A549 (cell line): ENCODE results near the gene KCNE2. TPM values are rescaled to one million over a fixed set of nuclear protein-coding genes. Genes with fewer than 3 reads are reported as not detected.

Source experiments
- ATAC-seq, 2 experiments: fragments of 200-7000 bp in 1 of 2; fragments of >200 bp in 1 of 2; cut with Nextera tagmentation in 1 of 2; cut with Tn5 transposase in 1 of 2; 3 replicates each; pipeline versions ENCODE4 v1.8.0 to v1.9.1; 2018 to 2020; ENCODE audit warnings: mild to moderate bottlenecking in 1 of 2, moderate library complexity in 1 of 2
- CTCF ChIA-PET: fragments of 300-600 bp; sonication (Branson Sonifier 250); formaldehyde crosslinking; extraction: SDS; loops from one replicate; lab custom pipeline; 2021; ENCODE audit warnings: antibody characterized with exemption, inconsistent platforms; lab: Yijun Ruan, JAX
- POLR2A ChIA-PET: fragments of 350-600 bp; formaldehyde crosslinking; extraction: SDS; loops from one replicate; lab custom pipeline; 2021; ENCODE audit warnings: antibody characterized with exemption, inconsistent platforms; lab: Yijun Ruan, JAX
- DNase-seq, 2 experiments: peaks; one replicate each; pipeline versions ENCODE4 v3.0.0 to v3.0.0-alpha.2; 2011 to 2016; ENCODE audit warnings: low read depth in 1 of 2, low spot score in 1 of 2
- FAIRE-seq: peaks from 2 replicates; lab custom pipeline; 2011; peaks lifted over from hg19 to GRCh38; lab: Jason Lieb, UNC
- H3K27ac ChIP-seq, 2 experiments: fragments of >200 bp; sonication (Bioruptor Twin); formaldehyde crosslinking; 3 replicates each; pipeline ENCODE4 v1.5.1; 2016 to 2017
- H3K4me1 ChIP-seq: fragments of >200 bp; sonication (Bioruptor Twin); formaldehyde crosslinking; 3 replicates; pipeline ENCODE4 v1.6.1; 2016
- H3K4me2 ChIP-seq: fragments of >200 bp; sonication (Bioruptor Twin); formaldehyde crosslinking; 3 replicates; pipeline ENCODE4 v1.6.1; 2016
- H3K4me3 ChIP-seq: fragments of >200 bp; sonication (Bioruptor Twin); formaldehyde crosslinking; 3 replicates; pipeline ENCODE4 v1.5.1; 2016
- H3K9me3 ChIP-seq: fragments of >200 bp; sonication (Bioruptor Twin); formaldehyde crosslinking; 3 replicates; pipeline ENCODE4 v1.6.1; 2016
- BHLHE40 ChIP-seq: IDR thresholded peaks from 2 replicates; pipeline ENCODE4 v1.6.1; 2012; ENCODE audit warnings: low read depth, low read length, inconsistent platforms
- CBX2 ChIP-seq: fragments of 200-600 bp; sonication (generic); IDR thresholded peaks from 2 replicates; pipeline ENCODE4 v1.6.1; 2016; ENCODE audit warnings: low read depth, mild to moderate bottlenecking, borderline replicate concordance
- CBX8 ChIP-seq: fragments of 200-600 bp; sonication (generic); IDR thresholded peaks from 2 replicates; pipeline ENCODE4 v1.6.1; 2016
- CHD4 ChIP-seq: fragments of 200-600 bp; sonication (generic); IDR thresholded peaks from 2 replicates; pipeline ENCODE4 v1.6.1; 2016; ENCODE audit warnings: antibody characterized with exemption, mild to moderate bottlenecking, borderline replicate concordance
- EHMT2 ChIP-seq: fragments of 200-600 bp; sonication (generic); IDR thresholded peaks from 2 replicates; pipeline ENCODE4 v1.6.1; 2016; ENCODE audit warnings: antibody characterized with exemption, low read depth, mild to moderate bottlenecking, moderate library complexity
- ELK1 ChIP-seq: fragments of 150-350 bp; IDR thresholded peaks from 2 replicates; pipeline ENCODE4 v1.6.1; 2014; ENCODE audit warnings: low read depth, mild to moderate bottlenecking, low read length
- EP300 ChIP-seq, 2 experiments: fragments of >200 bp; sonication (Bioruptor Twin); formaldehyde crosslinking; IDR thresholded peaks; 2 replicates in 1 of 2; 3 replicates in 1 of 2; pipeline ENCODE4 v1.6.1; 2016 to 2017
- ESRRA ChIP-seq: fragments of 150-350 bp; IDR thresholded peaks from 2 replicates; pipeline ENCODE4 v1.6.1; 2014; ENCODE audit warnings: mild to moderate bottlenecking, low read length, borderline replicate concordance
- FOXS1 ChIP-seq: fragments of 250-450 bp; sonication (Bioruptor Pico); IDR thresholded peaks from 2 replicates; pipeline ENCODE4 v1.5.0; 2020; ENCODE audit warnings: mild to moderate bottlenecking, moderate library complexity
- HDAC2 ChIP-seq: fragments of 200-600 bp; sonication (generic); IDR thresholded peaks from 2 replicates; pipeline ENCODE4 v1.6.1; 2016
- HEYL ChIP-seq: fragments of 250-450 bp; sonication (Bioruptor Pico); IDR thresholded peaks from 2 replicates; pipeline ENCODE4 v1.8.0; 2021; ENCODE audit warnings: mild to moderate bottlenecking, moderate library complexity
- HMGXB4 ChIP-seq: fragments of 250-450 bp; sonication (Bioruptor Pico); IDR thresholded peaks from 2 replicates; pipeline ENCODE4 v1.5.0; 2021; ENCODE audit warnings: mild to moderate bottlenecking, moderate library complexity, borderline replicate concordance
- HOXB5 ChIP-seq: fragments of 250-450 bp; sonication (Bioruptor Pico); IDR thresholded peaks from 2 replicates; pipeline ENCODE4 v1.5.0; 2020; ENCODE audit warnings: mild to moderate bottlenecking, moderate library complexity
- JUNB ChIP-seq: fragments of >200 bp; sonication (Bioruptor Twin); formaldehyde crosslinking; IDR thresholded peaks from 2 replicates; pipeline ENCODE4 v1.6.1; 2016
- KDM1A ChIP-seq: fragments of 200-600 bp; sonication (generic); IDR thresholded peaks from 2 replicates; pipeline ENCODE4 v1.6.1; 2016; ENCODE audit warnings: low read depth, mild to moderate bottlenecking
- KDM5A ChIP-seq: fragments of 200-600 bp; sonication (generic); IDR thresholded peaks from 2 replicates; pipeline ENCODE4 v1.6.1; 2016; ENCODE audit warnings: antibody characterized with exemption, mild to moderate bottlenecking
- MAFK ChIP-seq: fragments of 450-650 bp; IDR thresholded peaks from 2 replicates; pipeline ENCODE4 v1.6.1; 2014; ENCODE audit not compliant: partially characterized antibody
- MAX ChIP-seq: IDR thresholded peaks from 2 replicates; pipeline ENCODE4 v1.6.1; 2012
- MYC ChIP-seq: IDR thresholded peaks from 2 replicates; pipeline ENCODE4 v1.6.1; 2012; ENCODE audit warnings: mild to moderate bottlenecking, inconsistent platforms, low read length, improper control_type of control experiment, borderline replicate concordance
- NFE2L2 ChIP-seq: fragments of 150-350 bp; conservative IDR thresholded peaks from 2 replicates; pipeline ENCODE4 v1.6.1; 2014; ENCODE audit warnings: low read length
- NPAS2 ChIP-seq: fragments of 250-450 bp; sonication (Bioruptor Pico); IDR thresholded peaks from 2 replicates; pipeline ENCODE4 v1.8.0; 2022; ENCODE audit warnings: mild to moderate bottlenecking, moderate library complexity, borderline replicate concordance
- PHF8 ChIP-seq: fragments of 200-600 bp; sonication (generic); IDR thresholded peaks from 2 replicates; pipeline ENCODE4 v1.6.1; 2016; ENCODE audit warnings: low read depth, mild to moderate bottlenecking, antibody characterized with exemption, moderate library complexity, borderline replicate concordance
- POLR2A ChIP-seq: IDR thresholded peaks from 2 replicates; pipeline ENCODE4 v1.6.1; 2012; ENCODE audit warnings: mild to moderate bottlenecking, low read length
- RARB ChIP-seq: fragments of 250-450 bp; sonication (Bioruptor Pico); IDR thresholded peaks from 2 replicates; pipeline ENCODE4 v1.8.0; 2021; ENCODE audit warnings: mild to moderate bottlenecking, moderate library complexity
- RFX5 ChIP-seq: fragments of 450-650 bp; IDR thresholded peaks from 2 replicates; pipeline ENCODE4 v1.7.1; 2014; ENCODE audit warnings: antibody characterized with exemption, mild to moderate bottlenecking, moderate library complexity
- SMC3 ChIP-seq: fragments of >200 bp; sonication (Bioruptor Twin); formaldehyde crosslinking; IDR thresholded peaks from 3 replicates; pipeline ENCODE4 v1.6.1; 2018; ENCODE audit warnings: inconsistent platforms
- TFCP2L1 ChIP-seq: fragments of 250-450 bp; sonication (Bioruptor Pico); IDR thresholded peaks from 2 replicates; pipeline ENCODE4 v1.5.0; 2021; ENCODE audit warnings: mild to moderate bottlenecking
- ZC3H11A ChIP-seq: fragments of 450-650 bp; IDR thresholded peaks from 2 replicates; pipeline ENCODE4 v1.6.1; 2014; ENCODE audit warnings: antibody characterized with exemption, mild to moderate bottlenecking
- ZFP36 ChIP-seq: fragments of 450-650 bp; IDR thresholded peaks from 2 replicates; pipeline ENCODE4 v1.6.1; 2014; ENCODE audit warnings: borderline replicate concordance; ENCODE audit not compliant: partially characterized antibody
- ZSCAN20 ChIP-seq: fragments of 250-450 bp; sonication (Bioruptor Pico); IDR thresholded peaks from 2 replicates; pipeline ENCODE4 v1.8.0; 2022; ENCODE audit warnings: mild to moderate bottlenecking, moderate library complexity
- WGBS: methylation state at CpG from one replicate; pipeline ENCODE4 v1.1.6; 2017; ENCODE audit errors: missing lambda C conversion rate; 5-methylcytosine and 5-hydroxymethylcytosine counted together
- polyA plus RNA-seq, 4 experiments: library from polyadenylated mRNA; depleted of rRNA in 3 of 4; stranded (reverse); fragments of >200 nt; fragmentation: RNase III in 1 of 4; extraction: RNeasy Plus Mini Kit Qiagen cat#74134 plus additional on column Dnase treatment in 1 of 4; gene quantifications; 2 replicates in 3 of 4; 3 replicates in 1 of 4; pipeline ENCODE4 v1.2.3, GENCODE V29; 2011 to 2017
- TF ChIP-seq, protein P1 (sequence below): fragments of >200 bp; sonication (Bioruptor Twin); formaldehyde crosslinking; IDR thresholded peaks from 2 replicates; pipeline ENCODE4 v1.6.1; 2016

The KCNE2 gene
- polyA plus RNA-seq, 2 of the 4 experiments (the other 2 are of a cell fraction), result not detected

DNA sequence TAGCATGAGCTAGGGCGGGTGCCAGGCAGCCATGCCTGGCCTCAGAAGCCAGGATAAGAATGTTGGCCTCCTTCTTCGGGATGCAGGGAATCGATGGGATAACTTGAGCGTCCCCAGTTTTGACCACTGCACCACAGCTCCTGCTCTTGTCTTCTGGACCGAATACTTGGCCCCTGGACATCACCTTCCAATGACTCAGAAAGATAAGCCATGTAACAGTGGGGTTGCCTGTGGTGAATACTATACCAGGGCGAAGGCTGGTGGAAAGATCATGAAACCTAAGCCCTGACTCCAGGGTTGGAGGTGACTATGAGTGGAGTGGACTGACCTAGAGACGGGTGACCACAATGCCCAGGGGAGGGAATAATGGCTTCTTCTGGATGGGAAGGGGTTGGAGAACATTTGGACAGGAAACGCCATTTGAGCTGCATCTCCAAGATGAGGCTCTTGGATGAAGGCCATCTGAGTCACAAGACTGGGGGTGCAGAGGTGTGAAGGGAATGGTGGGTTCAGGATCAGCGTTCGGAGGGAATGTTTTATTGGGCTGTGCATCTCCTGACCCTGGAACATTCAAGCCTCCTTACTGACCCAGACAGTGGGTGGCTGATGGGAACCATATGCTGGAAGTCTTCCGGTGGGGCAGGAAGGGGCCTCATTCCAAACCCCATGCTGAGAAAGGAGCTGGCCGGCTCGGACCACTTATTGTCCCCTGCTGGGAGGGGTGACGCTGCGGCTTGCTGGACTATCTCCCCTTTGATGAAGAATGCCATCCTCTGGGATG is 18.5 kb upstream of the KCNE2 start:
- Histone ChIP-seq H3K4me1 (no peaks in the 10 kb centered on the region), H3K27ac (no peak overlapping the region), H3K9me3 (no peaks in the 10 kb centered on the region), H3K4me3 (no peak overlapping the region), H3K4me2 (no peak overlapping the region)
- TF ChIP-seq CBX2 (no peak), PHF8 (no peak), BHLHE40 (no peak), EHMT2 (no peak), JUNB (no peak), POLR2A (no peak), MAFK (no peak), ELK1 (no peak), TFCP2L1 (CRISPR knock-in tag) (no peak), EP300 (IDR thresholded peaks at IDR 0.05) (no peak), FOXS1 (CRISPR knock-in tag) (no peak), SMC3 (no peak), MAX (no peak), ZFP36 (no peak), HEYL (no peak)
- TF ChIP-seq, protein P1, sequence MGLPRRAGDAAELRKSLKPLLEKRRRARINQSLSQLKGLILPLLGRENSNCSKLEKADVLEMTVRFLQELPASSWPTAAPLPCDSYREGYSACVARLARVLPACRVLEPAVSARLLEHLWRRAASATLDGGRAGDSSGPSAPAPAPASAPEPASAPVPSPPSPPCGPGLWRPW, result no peak
- FAIRE-seq (no peak), DNase-seq (no peak), ATAC-seq (no peak)
- ChIA-PET CTCF (interaction anchor here (0.6 to 15.7 kb wide), 4 partner anchors 19 to 424 kb away, joined by 3 to 239 read pairs (median 5); no protein-coding TSS in a partner anchor), POLR2A (no interaction called here)
- 61% methylated on average over 11 of the region's 15 CpGs for WGBS

- ATAC-seq, result no peak
Measured at GRCh38 chr21:34345892-34346291, 17.9 kb upstream of the KCNE2 start.

More at GRCh38 chr21:34345892-34346291, 17.9 kb upstream of the KCNE2 start:
- ChIA-PET POLR2A (no interaction called here), CTCF (interaction anchor here (1.5 to 15.7 kb wide), 4 partner anchors 16 to 424 kb away, joined by 3 to 239 read pairs (median 13); no protein-coding TSS in a partner anchor)
- H3K9me3 ChIP-seq, result no peaks in the 10 kb centered on the region
- 53% methylated on average over 10 of the region's 10 CpGs for WGBS
- H3K4me3 ChIP-seq, result no peak overlapping the region
- TF ChIP-seq ESRRA (no peak), JUNB (no peak), EHMT2 (no peak), KDM1A (no peak), CHD4 (no peak), HDAC2 (no peak), HMGXB4 (CRISPR knock-in tag) (no peak), NPAS2 (CRISPR knock-in tag) (no peak), CBX8 (no peak), NFE2L2 (no peak), HOXB5 (CRISPR knock-in tag) (no peak), RFX5 (no peak), ZC3H11A (no peak), FOXS1 (CRISPR knock-in tag) (no peak), RARB (CRISPR knock-in tag) (no peak), MYC (no peak), HEYL (no peak), ZSCAN20 (CRISPR knock-in tag) (no peak), KDM5A (no peak)
- TF ChIP-seq, protein P1, result no peak
- FAIRE-seq, result no peak
- H3K4me2 ChIP-seq, result no peak overlapping the region
- H3K4me1 ChIP-seq, result no peaks in the 10 kb centered on the region
- no peak overlapping the region for H3K27ac ChIP-seq
- no peak for DNase-seq
